Uterus (tissue), 2 donors: Measurements from ENCODE around the gene GPR156.

Source experiments
- POLR2A ChIP-seq, 2 donors: fragments of 450-650 bp; IDR thresholded peaks; one replicate each; pipeline ENCODE4 v1.6.1; 2016; ENCODE audit warnings: antibody characterized with exemption in 2 of 2, mild to moderate bottlenecking in 1 of 2, moderate library complexity in 1 of 2
- TF ChIP-seq, protein P1 (sequence below), 4 experiments: fragments of 200-600 bp in 2 of 4; fragments of 450-650 bp in 2 of 4; sonication (generic) in 2 of 4; IDR thresholded peaks; one replicate each; pipeline ENCODE4 v1.5.1; 2016 to 2019; ENCODE audit warnings: antibody characterized with exemption in 4 of 4, mild to moderate bottlenecking in 2 of 4, moderate library complexity in 1 of 4

DNA sequence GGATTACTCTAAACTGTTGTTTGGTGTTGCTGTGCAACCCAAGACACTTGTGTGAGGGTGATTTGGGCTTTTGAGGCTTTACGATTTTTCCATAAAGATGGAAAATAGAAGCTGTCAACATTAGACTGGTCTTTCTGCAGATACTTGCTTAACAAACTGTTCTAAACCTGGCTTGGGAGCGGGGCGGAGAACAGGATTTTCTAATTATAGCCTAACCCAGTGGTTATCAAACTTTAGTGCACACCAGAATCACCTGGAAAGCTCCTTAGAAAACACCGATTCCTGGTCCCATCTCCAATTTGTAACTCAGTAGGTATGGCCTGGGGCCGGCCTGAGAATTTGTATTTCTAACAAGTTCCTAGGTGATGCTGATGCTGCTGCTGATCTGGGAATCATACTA is 19.0 kb downstream of the GPR156 start:
- TF ChIP-seq, protein P1, sequence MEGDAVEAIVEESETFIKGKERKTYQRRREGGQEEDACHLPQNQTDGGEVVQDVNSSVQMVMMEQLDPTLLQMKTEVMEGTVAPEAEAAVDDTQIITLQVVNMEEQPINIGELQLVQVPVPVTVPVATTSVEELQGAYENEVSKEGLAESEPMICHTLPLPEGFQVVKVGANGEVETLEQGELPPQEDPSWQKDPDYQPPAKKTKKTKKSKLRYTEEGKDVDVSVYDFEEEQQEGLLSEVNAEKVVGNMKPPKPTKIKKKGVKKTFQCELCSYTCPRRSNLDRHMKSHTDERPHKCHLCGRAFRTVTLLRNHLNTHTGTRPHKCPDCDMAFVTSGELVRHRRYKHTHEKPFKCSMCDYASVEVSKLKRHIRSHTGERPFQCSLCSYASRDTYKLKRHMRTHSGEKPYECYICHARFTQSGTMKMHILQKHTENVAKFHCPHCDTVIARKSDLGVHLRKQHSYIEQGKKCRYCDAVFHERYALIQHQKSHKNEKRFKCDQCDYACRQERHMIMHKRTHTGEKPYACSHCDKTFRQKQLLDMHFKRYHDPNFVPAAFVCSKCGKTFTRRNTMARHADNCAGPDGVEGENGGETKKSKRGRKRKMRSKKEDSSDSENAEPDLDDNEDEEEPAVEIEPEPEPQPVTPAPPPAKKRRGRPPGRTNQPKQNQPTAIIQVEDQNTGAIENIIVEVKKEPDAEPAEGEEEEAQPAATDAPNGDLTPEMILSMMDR (IDR thresholded peaks at IDR 0.05): no peak
- no peak for TF ChIP-seq POLR2A (IDR thresholded peaks at IDR 0.05)
